IPS-18a (cell line): ENCODE measurements around the gene GBA3.

Experiments
- H3K27ac ChIP-seq: one replicate; pipeline ENCODE4 v1.5.1; 2013; ENCODE audit warnings: low read length
- H3K27me3 ChIP-seq: one replicate; pipeline ENCODE4 v1.6.1; 2013; ENCODE audit warnings: mild to moderate bottlenecking, low read length; ENCODE audit not compliant: control insufficient read depth, insufficient read depth
- H3K36me3 ChIP-seq: one replicate; pipeline ENCODE4 v1.6.1; 2013; ENCODE audit warnings: low read depth, low read length; ENCODE audit not compliant: control insufficient read depth
- H3K4me1 ChIP-seq: one replicate; pipeline ENCODE4 v1.6.1; 2013; ENCODE audit warnings: low read depth, low read length; ENCODE audit not compliant: control insufficient read depth
- H3K4me3 ChIP-seq: one replicate; pipeline ENCODE4 v1.5.1; 2013; ENCODE audit warnings: low read length
- H3K9ac ChIP-seq: one replicate; pipeline ENCODE4 v1.6.1; 2013; ENCODE audit warnings: mild to moderate bottlenecking, low read length, moderate library complexity
- H3K9me3 ChIP-seq: one replicate; pipeline ENCODE4 v1.6.1; 2013; ENCODE audit warnings: low read depth, low read length; ENCODE audit not compliant: control insufficient read depth

GBA3 gene

GRCh38 chr4:22703912-22704311 is 11.2 kb downstream of the GBA3 start:
- no peaks in the 10 kb centered on the region for H3K9me3 ChIP-seq
- no peaks in the 10 kb centered on the region for H3K27me3 ChIP-seq
- H3K4me1 ChIP-seq = no peaks in the 10 kb centered on the region
- H3K36me3 ChIP-seq = no peaks in the 10 kb centered on the region
- no peak overlapping the region for H3K27ac ChIP-seq
- no peak overlapping the region for H3K9ac ChIP-seq
- no peak overlapping the region for H3K4me3 ChIP-seq

- no peak overlapping the region for H3K9ac ChIP-seq
- no peak overlapping the region for H3K4me3 ChIP-seq
- no peaks in the 10 kb centered on the region for H3K4me1 ChIP-seq
- H3K27ac ChIP-seq = no peak overlapping the region
- no peaks in the 10 kb centered on the region for H3K27me3 ChIP-seq
- H3K9me3 ChIP-seq = no peaks in the 10 kb centered on the region
- no peaks in the 10 kb centered on the region for H3K36me3 ChIP-seq
Measured at GRCh38 chr4:22707390-22707789, 14.7 kb downstream of the GBA3 start.

- no peak overlapping the region for H3K4me3 ChIP-seq
- H3K9ac ChIP-seq = no peak overlapping the region
- H3K4me1 ChIP-seq = no peaks in the 10 kb centered on the region
- no peaks in the 10 kb centered on the region for H3K36me3 ChIP-seq
- H3K27ac ChIP-seq = no peak overlapping the region
- no peaks in the 10 kb centered on the region for H3K27me3 ChIP-seq
- no peaks in the 10 kb centered on the region for H3K9me3 ChIP-seq
Measured at GRCh38 chr4:22708961-22709360, 16.2 kb downstream of the GBA3 start.

GRCh38 chr4:22712105-22712504 is 19.4 kb downstream of the GBA3 start:
- no peak overlapping the region for H3K27ac ChIP-seq
- H3K9me3 ChIP-seq = no peaks in the 10 kb centered on the region
- no peak overlapping the region for H3K4me3 ChIP-seq
- H3K27me3 ChIP-seq = no peaks in the 10 kb centered on the region
- H3K9ac ChIP-seq = no peak overlapping the region
- H3K4me1 ChIP-seq = no peaks in the 10 kb centered on the region
- H3K36me3 ChIP-seq = no peaks in the 10 kb centered on the region

DNA sequence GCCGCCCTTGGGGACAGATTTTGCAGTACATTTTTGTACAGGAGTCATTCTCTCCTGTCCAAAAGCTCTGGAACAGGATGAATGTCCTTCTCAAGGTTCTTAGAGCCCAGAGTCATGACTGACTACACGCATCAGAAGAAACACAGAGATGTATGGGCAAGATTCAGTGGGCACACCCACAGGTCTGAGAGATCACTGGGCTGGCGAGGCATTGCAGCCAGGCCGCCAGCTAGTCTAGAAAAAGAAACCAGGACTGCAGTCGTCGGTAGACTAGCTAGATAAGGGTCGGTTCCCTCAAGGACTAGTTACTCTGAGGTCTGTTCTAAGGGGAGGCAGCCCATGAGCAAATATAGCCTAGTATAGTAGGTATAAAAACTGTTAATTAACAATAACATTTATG is 19.8 kb downstream of the GBA3 start:
- Histone ChIP-seq H3K4me3 (no peak overlapping the region), H3K4me1 (no peaks in the 10 kb centered on the region), H3K27me3 (no peaks in the 10 kb centered on the region), H3K9ac (no peak overlapping the region), H3K9me3 (no peaks in the 10 kb centered on the region), H3K36me3 (no peaks in the 10 kb centered on the region), H3K27ac (no peak overlapping the region)

DNA sequence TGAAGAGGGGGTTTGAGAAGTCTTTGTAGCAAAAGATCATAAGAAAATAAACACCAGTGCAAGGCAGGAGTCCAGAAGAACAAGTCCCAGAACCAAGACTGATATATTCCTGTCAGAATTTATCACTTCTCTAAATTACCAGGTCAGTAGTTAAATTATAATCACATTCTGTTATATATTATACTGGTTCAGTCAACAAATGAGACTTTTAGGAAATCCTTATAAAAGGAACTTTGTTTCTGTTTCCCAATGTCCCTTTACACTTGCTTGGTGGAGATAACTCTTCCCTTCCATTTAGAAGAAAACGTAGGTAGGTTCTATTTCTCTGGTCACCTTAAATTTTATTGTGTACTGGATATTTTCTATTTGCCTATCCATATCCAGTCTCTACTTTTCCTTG is 21.1 kb downstream of the GBA3 start:
- no peak overlapping the region for H3K27ac ChIP-seq
- no peaks in the 10 kb centered on the region for H3K27me3 ChIP-seq
- no peak overlapping the region for H3K9ac ChIP-seq
- H3K4me1 ChIP-seq = no peaks in the 10 kb centered on the region
- H3K4me3 ChIP-seq = no peak overlapping the region
- H3K36me3 ChIP-seq = no peaks in the 10 kb centered on the region
- H3K9me3 ChIP-seq = no peaks in the 10 kb centered on the region

- Histone ChIP-seq H3K9ac (no peak overlapping the region), H3K36me3 (no peaks in the 10 kb centered on the region), H3K27ac (no peak overlapping the region), H3K4me3 (no peak overlapping the region), H3K27me3 (no peaks in the 10 kb centered on the region), H3K4me1 (no peaks in the 10 kb centered on the region), H3K9me3 (no peaks in the 10 kb centered on the region)
Measured at GRCh38 chr4:22719218-22719617, 26.5 kb downstream of the GBA3 start.

GRCh38 chr4:22720091-22720490 is 27.4 kb downstream of the GBA3 start:
- no peak overlapping the region for H3K4me3 ChIP-seq
- no peaks in the 10 kb centered on the region for H3K36me3 ChIP-seq
- H3K27ac ChIP-seq = no peak overlapping the region
- H3K9me3 ChIP-seq = no peaks in the 10 kb centered on the region
- H3K4me1 ChIP-seq = no peaks in the 10 kb centered on the region
- H3K9ac ChIP-seq = no peak overlapping the region
- H3K27me3 ChIP-seq = no peaks in the 10 kb centered on the region

DNA sequence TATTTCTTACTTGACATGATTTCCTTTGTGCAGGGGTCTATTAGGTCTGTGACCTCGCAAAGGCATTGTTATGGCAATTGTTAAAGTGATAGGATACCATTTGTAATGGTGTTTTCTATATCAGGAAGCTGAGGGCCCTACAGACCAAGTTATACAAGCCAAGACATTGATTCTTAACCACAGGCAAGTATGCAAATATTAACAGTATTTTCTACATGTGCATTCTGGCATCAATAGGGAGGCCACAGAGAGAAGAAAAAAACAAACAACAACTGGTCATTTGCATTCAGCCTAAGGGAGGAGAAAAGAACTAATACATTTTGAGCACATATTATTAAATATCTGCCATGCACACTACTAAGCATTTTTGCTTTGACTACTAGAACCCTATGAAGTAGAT is 28.5 kb downstream of the GBA3 start:
- H3K36me3 ChIP-seq = no peaks in the 10 kb centered on the region
- H3K9ac ChIP-seq = no peak overlapping the region
- H3K4me3 ChIP-seq = no peak overlapping the region
- H3K9me3 ChIP-seq = no peaks in the 10 kb centered on the region
- no peak overlapping the region for H3K27ac ChIP-seq
- no peaks in the 10 kb centered on the region for H3K4me1 ChIP-seq
- H3K27me3 ChIP-seq = no peaks in the 10 kb centered on the region

DNA sequence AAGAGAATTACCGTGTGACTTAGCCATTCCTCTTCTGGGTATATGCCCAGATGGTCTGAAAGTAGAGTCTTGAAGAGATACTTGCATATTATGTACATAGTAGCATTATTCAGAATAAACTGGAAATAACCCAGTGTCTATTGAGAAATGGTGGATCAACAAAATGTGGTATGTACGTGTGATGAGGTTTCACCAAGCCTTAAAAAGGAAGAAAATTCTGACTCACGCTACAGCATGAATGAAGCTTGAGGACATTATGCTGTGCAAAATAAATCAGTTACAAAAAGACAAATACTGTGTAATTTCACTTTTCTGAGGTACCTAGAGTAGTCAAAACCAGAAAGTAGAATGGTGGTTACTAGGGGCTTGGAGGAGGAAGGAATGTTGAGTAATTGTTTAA is 37.3 kb downstream of the GBA3 start:
- no peaks in the 10 kb centered on the region for H3K36me3 ChIP-seq
- peaks cover 7% of the 10 kb centered on the region for H3K4me1 ChIP-seq
- H3K9me3 ChIP-seq = no peaks in the 10 kb centered on the region
- no peaks in the 10 kb centered on the region for H3K27me3 ChIP-seq
- H3K27ac ChIP-seq = no peak overlapping the region
- no peak overlapping the region for H3K4me3 ChIP-seq
- H3K9ac ChIP-seq = no peak overlapping the region

- Histone ChIP-seq H3K36me3 (no peaks in the 10 kb centered on the region), H3K27ac (no peak overlapping the region), H3K9me3 (no peaks in the 10 kb centered on the region), H3K9ac (no peak overlapping the region), H3K4me1 (peaks cover 7% of the 10 kb centered on the region), H3K4me3 (no peak overlapping the region), H3K27me3 (no peaks in the 10 kb centered on the region)
Measured at GRCh38 chr4:22733816-22734215, 41.1 kb downstream of the GBA3 start.

- no peak overlapping the region for H3K4me3 ChIP-seq
- no peak overlapping the region for H3K27ac ChIP-seq
- H3K9me3 ChIP-seq = no peaks in the 10 kb centered on the region
- H3K36me3 ChIP-seq = no peaks in the 10 kb centered on the region
- H3K9ac ChIP-seq = no peak overlapping the region
- peaks cover 3% of the 10 kb centered on the region for H3K4me1 ChIP-seq
- H3K27me3 ChIP-seq = no peaks in the 10 kb centered on the region
Measured at GRCh38 chr4:22736912-22737311, 44.2 kb downstream of the GBA3 start.
